NCI-H2227 treated with DMSO at 0.1 percent for 48 hours (cell line): ENCODE data around the gene RSAD2.
A peak's percentile ranks its signal among the peaks of the same experiment; 100 is the strongest.
"Not testable (repeated sequence)": the region's sequence is repeated elsewhere in the genome, so short reads cannot be mapped to it uniquely, and the experiment has no call there.

ENCODE experiments used
- DNase-seq: peaks from one replicate; lab custom pipeline; 2025; lab: John Stamatoyannopoulos, UW

The RSAD2 gene

DNA sequence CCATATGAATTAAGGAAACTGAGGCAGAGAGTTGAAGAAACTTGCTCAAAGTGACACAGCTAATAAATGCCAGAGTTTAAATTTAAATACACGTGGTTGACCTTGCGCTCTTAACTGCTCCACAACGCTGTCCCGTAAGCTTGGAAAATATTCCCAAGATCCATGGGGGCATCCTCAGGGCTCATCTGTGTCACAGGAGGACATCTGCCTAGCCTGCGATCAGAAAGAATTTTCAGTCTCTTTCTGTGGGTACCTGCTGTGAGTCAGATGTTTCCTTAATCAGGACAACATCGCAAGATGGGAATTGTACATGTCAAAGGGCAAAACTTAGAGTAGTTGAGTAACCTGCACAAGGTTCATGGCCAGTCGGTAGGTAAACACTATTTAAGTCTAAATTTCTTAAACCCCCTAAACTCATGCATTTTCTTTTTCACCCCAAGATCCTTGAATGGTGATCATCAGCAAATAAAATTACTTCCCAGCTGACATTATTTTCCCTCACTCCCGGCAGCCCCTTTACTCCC, 13.3 kb upstream of the RSAD2 start:
- no peak for DNase-seq

DNA sequence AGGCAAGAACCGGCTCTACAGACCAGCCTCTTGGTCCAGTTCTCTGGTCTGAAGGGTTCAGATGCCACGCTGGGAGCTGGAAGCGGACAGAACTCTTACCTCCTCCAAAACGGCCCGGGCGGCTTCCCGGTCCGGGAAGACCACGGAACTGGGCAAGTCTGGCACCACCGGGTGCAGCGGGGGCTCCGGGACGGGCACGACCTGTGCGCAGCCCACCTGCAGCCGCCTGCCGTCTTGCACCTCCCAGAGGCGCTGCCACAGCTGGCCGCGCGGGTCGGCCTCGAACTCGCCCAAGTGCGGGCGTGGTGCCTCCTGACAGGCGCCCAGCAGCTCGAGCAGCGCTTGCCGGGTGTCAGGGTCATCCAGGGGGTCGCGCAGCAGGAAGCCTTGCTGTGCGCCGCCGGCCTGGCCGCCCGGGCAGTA, 12.6 kb upstream of the RSAD2 start:
- no peak for DNase-seq

DNA sequence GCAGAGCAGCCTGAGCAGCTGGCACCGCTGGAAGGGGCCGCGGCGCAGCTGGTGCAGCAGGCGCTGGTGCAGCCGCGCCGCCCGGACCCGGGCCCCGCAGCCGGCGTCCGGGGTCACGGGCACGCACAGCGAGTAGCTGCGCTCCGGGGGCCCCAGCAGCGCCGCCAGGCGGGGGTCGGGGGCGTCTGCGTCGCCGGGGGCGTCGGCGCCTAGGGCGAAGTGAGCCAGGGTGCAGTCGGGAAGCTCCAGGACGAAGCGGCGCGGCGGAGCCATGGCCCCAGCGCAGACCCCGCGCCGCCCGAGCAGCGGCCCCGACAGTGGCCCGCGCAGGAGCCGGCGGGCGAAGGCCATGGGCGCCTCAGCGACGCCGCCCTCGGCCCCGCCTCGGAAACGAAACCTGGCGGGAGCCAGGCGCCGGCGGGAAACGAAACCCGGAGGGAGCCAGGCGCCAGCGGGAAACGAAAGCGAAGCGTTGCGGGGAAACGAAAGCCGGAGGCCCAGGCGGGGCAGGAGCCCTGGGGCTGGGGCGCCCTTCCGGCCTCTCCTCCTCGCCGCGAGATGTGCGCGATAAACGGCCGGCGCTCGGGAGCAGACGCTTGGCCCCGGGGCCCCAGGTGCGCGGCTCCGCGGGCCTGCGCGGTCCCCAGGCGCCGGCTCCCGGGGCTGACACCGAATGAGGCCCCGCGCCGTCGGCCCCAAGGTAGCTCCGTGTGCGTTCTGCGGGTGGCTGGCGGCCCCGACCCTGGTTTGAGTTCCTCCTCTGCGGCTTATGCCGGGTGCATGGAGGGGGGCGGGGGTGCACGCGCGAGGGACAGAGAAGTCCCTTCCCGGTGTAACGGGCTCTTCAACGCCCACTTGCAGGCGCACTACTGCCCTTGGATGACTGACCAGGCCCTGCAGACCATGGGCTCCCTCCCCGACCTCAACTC, 12.0 kb upstream of the RSAD2 start, which contains the start of gene CMPK2:
Gene CMPK2 (minus strand): TSS at position 562 of the 929 bp plus-strand sequence. CDS start 211 bp downstream, at position 351.
- DNase-seq = peak; percentile 56

DNA sequence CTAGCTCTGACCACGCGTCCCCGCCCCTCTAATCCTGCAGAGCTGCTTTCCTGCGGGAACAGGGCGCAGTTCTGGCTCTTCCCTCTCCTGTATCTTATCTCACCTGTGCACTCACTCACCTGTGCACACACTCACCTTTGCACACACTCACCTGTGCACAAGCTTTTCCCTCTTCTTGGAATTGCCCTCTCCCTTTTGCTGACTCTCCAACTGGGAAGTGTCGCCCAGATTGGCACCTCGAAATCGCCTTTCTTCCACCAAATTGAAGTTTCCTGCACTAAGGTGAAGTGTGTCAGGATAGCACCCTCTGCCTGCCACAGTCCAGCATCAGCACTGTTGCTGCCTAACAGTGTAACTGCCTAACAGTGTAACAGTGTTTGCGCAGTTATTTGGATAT, 11.3 kb upstream of the RSAD2 start:
- DNase-seq = peak; percentile 56

DNA sequence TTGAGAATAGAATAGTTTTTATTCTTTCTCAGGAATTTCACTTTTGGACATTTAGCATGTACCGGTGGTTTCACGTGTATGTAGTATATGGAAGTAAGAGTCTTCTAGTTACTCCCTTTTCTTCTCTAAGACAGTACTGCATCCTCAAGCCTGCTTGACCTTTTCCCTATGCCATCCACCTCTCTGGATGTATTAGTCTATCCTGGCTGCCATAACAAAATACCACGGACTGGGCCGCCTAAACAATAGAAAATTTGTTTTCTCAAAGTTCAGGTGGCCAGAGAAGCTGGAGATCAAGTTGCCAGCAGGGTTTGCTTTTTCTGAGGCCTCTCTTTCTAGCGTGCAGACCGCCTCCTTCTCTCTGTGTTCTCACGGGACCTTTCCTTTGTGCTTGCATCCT, 10.6 kb upstream of the RSAD2 start:
- DNase-seq = no peak

DNA sequence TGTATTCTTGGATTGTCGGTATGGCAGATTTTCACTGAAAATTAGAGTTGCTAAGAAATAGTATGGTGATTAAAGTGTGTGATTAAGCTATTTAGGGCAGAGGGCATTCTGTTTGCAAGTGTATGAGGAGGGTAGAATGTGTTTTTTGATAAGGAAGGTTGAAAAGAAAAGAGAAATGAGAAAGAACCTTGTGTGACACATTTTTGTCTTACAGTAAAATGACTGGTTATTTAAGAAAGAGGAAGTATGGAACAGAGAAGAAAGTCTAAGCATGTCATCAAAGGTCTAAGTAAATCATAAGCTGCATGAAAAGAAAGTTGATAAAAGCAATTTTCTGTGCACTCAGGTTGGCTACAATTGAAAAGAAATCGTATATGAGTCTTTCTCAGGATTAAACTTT, 5.2 kb upstream of the RSAD2 start:
- DNase-seq = no peak

DNA sequence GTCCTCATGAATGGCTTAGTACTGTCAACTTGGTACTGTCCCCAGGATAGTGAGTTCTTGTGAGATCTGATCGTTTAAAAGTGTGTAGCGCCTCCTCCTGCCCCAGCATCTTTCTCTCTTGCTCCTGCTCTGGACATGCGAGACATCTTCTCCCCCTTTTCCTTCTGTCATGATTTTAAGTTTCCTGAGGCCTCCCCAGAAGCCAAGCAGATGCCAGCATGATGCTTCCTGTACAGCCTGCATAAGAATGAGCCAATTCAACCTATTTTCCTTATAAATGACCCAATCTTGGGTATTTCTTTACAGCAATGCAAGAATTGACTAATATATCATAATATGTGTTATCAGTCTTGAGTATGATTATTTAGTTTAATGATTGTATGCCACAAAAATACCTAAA, 3.5 kb upstream of the RSAD2 start:
- DNase-seq = no peak

DNA sequence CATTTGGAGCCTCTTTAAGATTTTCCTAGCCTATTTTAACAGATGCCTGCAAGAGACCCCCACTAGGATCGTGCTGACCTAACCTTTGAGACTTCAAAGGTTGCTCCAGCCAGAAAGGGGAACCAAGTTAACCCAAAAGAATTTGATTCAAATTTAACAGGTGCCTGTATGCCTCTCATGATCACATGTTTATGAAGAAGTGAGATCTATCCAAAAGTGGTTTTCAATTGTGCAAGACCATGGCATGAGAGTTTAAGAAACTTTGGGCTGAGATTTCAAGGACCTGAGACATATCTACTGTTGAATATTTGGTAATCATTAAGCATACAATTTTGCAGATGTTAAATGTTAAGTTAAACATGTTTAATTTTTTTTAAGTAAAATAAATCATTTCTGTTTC, 1.3 kb upstream of the RSAD2 start:
- DNase-seq = no peak

DNA sequence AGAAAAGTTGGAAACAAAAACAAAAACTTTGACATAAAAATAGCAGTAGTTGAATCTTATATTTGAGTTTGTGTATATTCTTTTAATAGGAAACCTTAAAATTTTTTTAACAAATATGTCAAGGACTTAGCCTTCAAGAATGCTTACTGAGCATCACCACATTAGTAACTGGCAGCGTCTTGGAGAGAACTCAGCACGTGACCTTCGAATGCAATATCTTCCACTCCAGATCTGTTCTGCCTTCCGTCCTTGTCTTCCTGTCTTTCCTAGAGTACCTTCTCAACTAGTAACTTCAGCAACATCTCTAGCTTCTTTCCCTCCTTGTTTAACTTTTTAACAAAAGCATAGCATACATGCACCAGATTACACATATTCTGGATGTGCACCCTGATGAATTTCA, 972 bp downstream of the RSAD2 start:
- no peak for DNase-seq

DNA sequence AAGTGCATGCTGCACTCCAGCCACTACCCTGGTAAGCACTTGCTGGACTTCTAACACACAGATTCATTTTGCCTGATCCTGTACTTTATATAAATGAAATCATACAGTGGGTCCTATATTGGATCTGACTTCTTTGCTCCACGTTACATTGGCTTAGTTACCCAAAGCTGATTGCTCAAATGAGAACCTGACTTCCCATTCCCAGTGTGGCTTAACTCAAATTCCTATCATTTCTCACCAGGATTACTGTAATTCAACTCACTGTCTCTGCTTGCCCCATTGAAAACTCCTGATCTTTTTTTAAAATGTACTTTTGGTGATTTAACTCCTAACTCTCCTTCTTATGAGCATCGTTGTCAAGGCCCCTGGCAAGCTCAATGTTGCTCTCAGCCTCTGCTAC, 1.4 kb downstream of the RSAD2 start:
- no peak for DNase-seq

DNA sequence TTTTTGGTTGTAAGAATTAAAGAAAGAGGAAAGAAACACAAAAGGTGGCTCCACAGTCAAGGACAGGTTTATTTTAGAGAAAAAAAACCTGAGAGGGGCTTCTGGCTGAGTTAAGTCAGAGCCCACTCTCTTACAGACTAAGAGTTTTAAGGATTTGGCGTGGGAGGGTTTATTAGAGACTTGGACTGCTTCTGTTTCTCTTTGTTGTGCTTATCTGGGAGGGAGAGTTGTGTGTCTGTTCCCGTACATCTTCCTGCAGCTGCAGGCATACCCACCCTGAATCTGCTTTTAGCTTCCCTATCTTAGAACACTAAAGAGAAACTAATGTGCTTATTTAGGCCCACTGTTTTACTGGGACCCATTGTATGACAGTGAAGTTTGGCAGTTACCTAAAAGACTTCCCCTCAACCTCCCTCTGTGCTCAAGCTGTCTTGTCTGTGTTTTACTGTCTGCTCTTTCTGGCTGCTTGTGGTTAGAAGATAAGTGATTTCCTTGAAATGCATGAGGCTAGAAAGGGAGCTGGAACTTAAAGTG, 2.7 kb downstream of the RSAD2 start:
- DNase-seq = no peak

DNA sequence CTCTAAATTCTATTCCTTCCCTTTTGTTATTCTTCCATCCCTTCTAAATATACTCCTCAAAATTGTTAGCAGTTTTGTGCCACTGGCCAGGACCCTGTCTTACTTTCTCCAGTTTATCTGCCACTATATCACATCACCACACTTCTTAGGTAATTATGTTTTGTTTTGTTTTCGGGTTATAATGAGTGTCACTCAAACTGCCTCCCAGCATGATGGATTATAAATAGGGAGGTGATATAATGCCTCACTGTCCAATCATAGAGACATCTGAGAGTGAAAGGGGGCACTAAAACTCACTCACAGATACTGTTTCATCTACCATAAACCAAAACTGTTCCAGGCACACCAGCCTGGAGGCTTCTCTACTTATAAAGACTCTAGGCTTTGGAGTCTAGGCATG, 3.5 kb downstream of the RSAD2 start:
- DNase-seq = no peak

DNA sequence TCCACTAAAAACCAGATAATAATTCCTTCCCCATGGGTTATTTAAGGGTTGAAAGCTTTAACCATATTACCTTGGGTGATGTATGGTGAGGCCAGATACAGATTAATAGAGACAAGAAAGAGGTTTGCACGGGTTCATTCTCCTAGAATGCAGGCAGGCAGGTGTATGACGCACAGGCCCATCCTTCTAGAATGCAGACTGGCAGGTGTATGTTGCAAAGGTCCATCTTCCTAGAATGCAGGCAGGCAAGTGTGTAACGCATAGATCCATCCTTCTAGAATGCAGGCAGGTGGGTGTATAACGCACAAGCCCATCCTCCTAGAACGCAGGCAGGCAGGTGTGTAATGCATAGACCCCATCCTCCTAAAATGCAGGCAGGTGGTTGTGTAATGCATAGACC, 3.9 kb downstream of the RSAD2 start:
- DNase-seq = no peak

DNA sequence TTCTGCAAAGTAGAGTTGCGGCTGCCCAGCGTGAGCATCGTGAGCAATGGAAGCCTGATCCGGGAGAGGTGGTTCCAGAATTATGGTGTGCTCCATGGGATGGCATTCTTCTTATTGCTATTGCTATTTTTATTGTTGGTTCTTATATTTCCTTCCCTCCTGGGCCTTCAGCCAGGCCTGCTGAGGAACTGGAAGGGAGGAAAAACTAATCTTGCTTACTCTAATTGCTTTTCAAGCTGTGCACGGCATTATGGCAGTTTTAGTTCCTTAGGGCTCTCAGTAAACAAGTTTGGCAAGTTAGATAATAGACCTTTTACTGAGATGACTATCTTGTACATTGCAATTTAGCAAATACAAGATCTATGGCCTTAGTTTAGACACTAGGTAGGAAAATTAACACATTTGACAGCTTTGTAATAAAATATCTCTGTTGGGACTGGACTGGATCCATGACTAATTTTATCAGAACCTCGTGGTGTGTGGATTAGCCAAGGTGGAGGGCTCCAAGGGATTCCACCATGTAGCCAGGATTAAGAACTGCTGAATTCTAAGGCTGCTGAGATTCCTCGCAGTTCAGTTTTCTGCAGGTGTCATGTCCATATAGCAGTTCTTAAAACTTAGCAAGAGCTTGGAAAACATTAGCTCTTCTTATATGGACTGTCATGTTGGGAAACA, 6.0 kb downstream of the RSAD2 start:
- DNase-seq = peak; percentile 40

DNA sequence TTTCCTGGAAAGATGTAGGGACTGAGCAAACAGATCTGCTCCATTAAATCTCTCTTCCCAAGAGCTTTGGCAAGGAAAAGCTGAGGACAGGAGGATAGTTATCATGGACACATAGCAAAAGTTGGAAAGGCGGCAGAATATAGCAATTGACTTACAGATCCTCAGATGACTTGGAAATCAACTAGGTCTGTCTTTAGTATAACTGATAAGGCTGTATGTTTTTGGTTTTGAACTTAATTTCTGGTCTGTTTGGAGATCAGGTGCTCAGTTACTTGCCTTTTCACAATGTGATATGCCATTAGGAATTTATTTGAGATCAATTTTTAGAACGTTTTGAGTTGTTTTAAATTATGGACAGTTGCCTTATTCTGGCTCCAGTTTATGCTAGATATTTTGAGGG, 8.0 kb downstream of the RSAD2 start:
- no peak for DNase-seq

DNA sequence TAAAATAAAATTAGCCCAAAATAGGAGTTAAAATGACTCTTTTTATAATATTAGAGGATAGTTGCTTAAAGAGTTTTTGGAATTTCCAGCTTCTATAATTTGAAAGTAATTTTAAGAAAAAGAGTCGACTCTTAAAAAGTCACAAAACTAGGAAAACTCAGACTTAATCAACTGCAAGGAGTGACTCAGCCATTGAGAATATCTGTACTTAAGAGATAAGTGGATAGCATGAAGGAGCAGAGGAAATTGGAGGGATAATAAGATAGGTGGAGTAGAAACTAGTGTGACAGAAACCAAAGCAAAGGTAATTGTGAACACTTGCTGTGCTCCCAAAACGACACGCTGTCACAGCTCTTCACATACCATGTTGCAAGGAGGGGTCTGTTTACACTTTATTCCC, 8.4 kb downstream of the RSAD2 start:
- DNase-seq = peak; percentile 10

DNA sequence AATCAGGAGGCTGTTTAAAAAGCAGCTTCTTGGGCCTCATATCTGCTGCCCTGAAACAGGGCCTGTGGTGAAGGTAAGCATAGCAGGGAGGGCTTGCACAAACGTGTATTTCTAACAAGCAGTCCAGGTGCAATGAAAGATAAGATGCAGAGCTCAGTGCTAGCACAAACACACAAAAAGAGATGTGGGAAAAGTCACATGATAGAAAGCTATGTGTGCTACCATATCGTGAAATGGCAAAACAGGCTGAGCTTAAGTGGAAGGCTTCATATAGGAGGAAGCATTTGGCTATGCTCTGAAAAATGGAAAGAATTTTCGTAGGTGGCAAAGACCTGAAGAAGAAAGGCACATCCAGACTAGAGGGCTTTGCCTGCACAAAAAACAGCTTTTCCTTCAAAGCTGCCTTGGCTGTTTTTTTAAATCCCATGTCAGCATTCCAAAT, 10.2 kb downstream of the RSAD2 start:
- no peak for DNase-seq

DNA sequence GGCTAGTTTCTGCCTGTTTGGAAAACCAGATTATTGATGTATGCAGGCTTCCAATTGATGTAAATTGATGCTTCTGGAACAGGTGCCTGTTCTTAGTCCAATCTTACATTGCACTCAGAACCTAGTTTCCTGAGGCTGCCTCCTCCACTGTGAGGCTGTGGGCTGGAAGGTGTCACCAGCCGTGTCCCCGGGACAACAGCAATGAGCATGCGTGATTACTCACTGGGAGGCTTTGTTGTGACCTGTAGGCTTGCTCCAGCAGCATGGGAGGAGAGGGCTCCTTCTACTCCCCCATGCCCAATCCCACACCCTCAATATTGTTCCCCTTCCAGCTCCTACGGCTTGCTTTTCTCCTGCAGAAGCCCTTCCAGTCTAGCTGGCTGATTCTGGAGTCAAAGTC, 11.1 kb downstream of the RSAD2 start:
- no peak for DNase-seq

DNA sequence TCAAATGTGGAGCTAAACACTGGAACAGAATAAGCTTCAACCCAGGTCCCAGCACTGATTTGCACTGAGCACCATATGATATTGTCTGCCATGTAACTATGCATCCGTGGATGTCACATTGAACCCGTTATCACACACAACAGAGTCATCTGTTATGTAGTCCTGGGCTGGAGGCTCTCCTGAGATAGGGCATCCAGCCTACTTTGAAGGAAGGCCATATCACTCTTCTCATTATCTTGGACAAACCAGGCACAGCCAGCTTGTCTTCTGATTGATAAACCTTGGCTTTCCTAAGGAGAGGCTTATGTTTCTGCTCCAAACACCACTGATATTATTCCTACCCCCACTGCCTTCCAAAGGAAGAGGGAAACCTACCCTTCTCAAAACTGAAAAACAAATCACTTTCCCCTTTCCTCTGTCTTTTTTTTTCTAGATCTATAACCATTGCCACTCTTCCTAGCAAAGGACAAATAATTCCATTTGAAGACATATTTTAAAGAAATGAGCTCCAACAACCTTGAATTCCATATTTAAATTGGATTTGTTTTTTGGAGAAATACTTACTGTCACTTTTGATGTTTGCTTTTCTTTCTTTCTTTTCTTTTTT, 16.4 kb downstream of the RSAD2 start:
- no peak for DNase-seq

DNA sequence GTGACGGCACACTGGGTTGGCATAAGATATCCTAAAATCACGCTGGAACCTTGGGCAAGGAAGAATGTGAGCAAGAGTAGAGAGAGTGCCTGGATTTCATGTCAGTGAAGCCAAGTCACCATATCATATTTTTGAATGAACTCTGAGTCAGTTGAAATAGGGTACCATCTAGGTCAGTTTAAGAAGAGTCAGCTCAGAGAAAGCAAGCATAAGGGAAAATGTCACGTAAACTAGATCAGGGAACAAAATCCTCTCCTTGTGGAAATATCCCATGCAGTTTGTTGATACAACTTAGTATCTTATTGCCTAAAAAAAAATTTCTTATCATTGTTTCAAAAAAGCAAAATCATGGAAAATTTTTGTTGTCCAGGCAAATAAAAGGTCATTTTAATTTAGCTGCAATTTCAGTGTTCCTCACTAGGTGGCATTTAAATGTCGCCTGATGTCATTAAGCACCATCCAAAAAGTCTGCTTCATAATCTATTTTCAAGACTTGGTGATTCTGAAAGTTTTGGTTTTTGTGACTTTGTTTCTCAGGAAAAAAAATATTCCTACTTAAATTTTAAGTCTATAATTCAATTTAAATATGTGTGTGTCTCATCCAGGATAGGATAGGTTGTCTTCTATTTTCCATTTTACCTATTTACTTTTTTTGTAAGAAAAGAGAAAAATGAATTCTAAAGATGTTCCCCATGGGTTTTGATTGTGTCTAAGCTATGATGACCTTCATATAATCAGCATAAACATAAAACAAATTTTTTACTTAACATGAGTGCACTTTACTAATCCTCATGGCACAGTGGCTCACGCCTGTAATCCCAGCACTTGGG, 19.6 kb downstream of the RSAD2 start:
- DNase-seq = peak; percentile 20

DNA sequence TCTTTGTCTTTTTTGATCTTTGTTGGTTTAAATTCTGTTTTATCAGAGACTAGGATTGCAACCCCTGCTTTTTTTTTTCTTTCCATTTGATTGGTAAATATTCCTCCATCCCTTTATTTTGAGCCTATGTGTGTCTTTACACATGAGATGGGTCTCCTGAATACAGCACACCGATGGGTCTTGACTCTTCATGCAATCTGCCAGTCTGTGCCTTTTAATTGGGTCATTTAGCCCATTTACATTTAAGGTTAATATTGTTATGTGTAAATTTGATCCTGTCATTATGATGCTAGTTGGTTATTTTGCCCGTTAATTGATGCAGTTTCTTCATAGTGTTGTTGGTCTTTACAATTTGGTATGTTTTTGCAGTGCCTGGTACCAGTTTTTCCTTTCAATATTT, 25.0 kb downstream of the RSAD2 start:
- DNase-seq = not testable (repeated sequence)
